ENCODE data around the gene MAFF. TPM values are rescaled to one million over a fixed set of nuclear protein-coding genes. Genes with fewer than 3 reads are reported as not detected.
A peak's percentile ranks its signal among the peaks of the same experiment; 100 is the strongest.

The MAFF gene
- total RNA-seq, 1 experiment from 2014 or later = 2.6 TPM

GRCh38 chr22:38235240-38235850 lies 33.6 kb downstream of the MAFF start:
- no peak for DNase-seq
- Histone ChIP-seq H3K36me3 (replicated peaks; ENCODE audit: control insufficient read depth, insufficient read depth, low read length) (peaks cover 29% of the 10 kb centered on the region), H3K4me3 (ENCODE audit: insufficient read depth, low read depth, low read length) (no peak overlapping the region), H3K27me3 (ENCODE audit: control insufficient read depth, insufficient read depth, low read length) (no peaks in the 10 kb centered on the region)

GRCh38 chr22:38236786-38237185 lies 35.0 kb downstream of the MAFF start:
- Histone ChIP-seq H3K36me3 (replicated peaks; ENCODE audit: control insufficient read depth, insufficient read depth, low read length) (peaks cover 18% of the 10 kb centered on the region), H3K27me3 (ENCODE audit: control insufficient read depth, insufficient read depth, low read length) (no peaks in the 10 kb centered on the region), H3K4me3 (ENCODE audit: insufficient read depth, low read depth, low read length) (no peak overlapping the region)
- no peak for DNase-seq

- no peak for DNase-seq
- Histone ChIP-seq H3K4me3 (ENCODE audit: insufficient read depth, low read depth, low read length) (no peak overlapping the region), H3K27me3 (ENCODE audit: control insufficient read depth, insufficient read depth, low read length) (no peaks in the 10 kb centered on the region), H3K36me3 (replicated peaks; ENCODE audit: control insufficient read depth, insufficient read depth, low read length) (peaks cover 11% of the 10 kb centered on the region)
Measured at GRCh38 chr22:38238519-38239071, 36.8 kb downstream of the MAFF start.

GRCh38 chr22:38239101-38239761 lies 37.4 kb downstream of the MAFF start:
- DNase-seq = no peak
- Histone ChIP-seq H3K36me3 (replicated peaks; ENCODE audit: control insufficient read depth, insufficient read depth, low read length) (peaks cover 14% of the 10 kb centered on the region), H3K4me3 (ENCODE audit: insufficient read depth, low read depth, low read length) (no peak overlapping the region), H3K27me3 (ENCODE audit: control insufficient read depth, insufficient read depth, low read length) (no peaks in the 10 kb centered on the region)

- Histone ChIP-seq H3K4me3 (ENCODE audit: insufficient read depth, low read depth, low read length) (no peak overlapping the region), H3K36me3 (replicated peaks; ENCODE audit: control insufficient read depth, insufficient read depth, low read length) (peaks cover 7% of the 10 kb centered on the region)
- peak; percentile 91 for DNase-seq
Measured at GRCh38 chr22:38240734-38241252, 39.0 kb downstream of the MAFF start.

GRCh38 chr22:38243007-38243765 lies 41.4 kb downstream of the MAFF start:
- peak; percentile 72 for DNase-seq

More at GRCh38 chr22:38240734-38241252, 39.0 kb downstream of the MAFF start:
- H3K27me3 ChIP-seq (ENCODE audit: control insufficient read depth, insufficient read depth, low read length) = no peaks in the 10 kb centered on the region

GRCh38 chr22:38244106-38244505 lies 42.3 kb downstream of the MAFF start:
- DNase-seq = no peak
- Histone ChIP-seq H3K4me3 (ENCODE audit: insufficient read depth, low read depth, low read length) (no peak overlapping the region), H3K27me3 (ENCODE audit: control insufficient read depth, insufficient read depth, low read length) (no peaks in the 10 kb centered on the region), H3K36me3 (replicated peaks; ENCODE audit: control insufficient read depth, insufficient read depth, low read length) (peaks cover 15% of the 10 kb centered on the region)

More at GRCh38 chr22:38243007-38243765, 41.4 kb downstream of the MAFF start:
- H3K4me3 ChIP-seq (ENCODE audit: insufficient read depth, low read depth, low read length) = no peak overlapping the region
- H3K27me3 ChIP-seq (ENCODE audit: control insufficient read depth, insufficient read depth, low read length) = no peaks in the 10 kb centered on the region
- H3K36me3 ChIP-seq (replicated peaks; ENCODE audit: control insufficient read depth, insufficient read depth, low read length) = peaks cover 15% of the 10 kb centered on the region

GRCh38 chr22:38246046-38246658 lies 44.4 kb downstream of the MAFF start:
- no peak overlapping the region for H3K4me3 ChIP-seq (ENCODE audit: insufficient read depth, low read depth, low read length)
- DNase-seq = no peak
- H3K36me3 ChIP-seq (replicated peaks; ENCODE audit: control insufficient read depth, insufficient read depth, low read length) = peaks cover 15% of the 10 kb centered on the region
- H3K27me3 ChIP-seq (ENCODE audit: control insufficient read depth, insufficient read depth, low read length) = no peaks in the 10 kb centered on the region

- DNase-seq = no peak
- Histone ChIP-seq H3K36me3 (replicated peaks; ENCODE audit: control insufficient read depth, insufficient read depth, low read length) (peaks cover 15% of the 10 kb centered on the region), H3K4me3 (ENCODE audit: insufficient read depth, low read depth, low read length) (no peak overlapping the region), H3K27me3 (ENCODE audit: control insufficient read depth, insufficient read depth, low read length) (no peaks in the 10 kb centered on the region)
Measured at GRCh38 chr22:38246692-38247091, 44.9 kb downstream of the MAFF start.

GRCh38 chr22:38247713-38248112 lies 45.9 kb downstream of the MAFF start:
- DNase-seq = no peak
- Histone ChIP-seq H3K27me3 (ENCODE audit: control insufficient read depth, insufficient read depth, low read length) (no peaks in the 10 kb centered on the region), H3K4me3 (ENCODE audit: insufficient read depth, low read depth, low read length) (no peak overlapping the region), H3K36me3 (replicated peaks; ENCODE audit: control insufficient read depth, insufficient read depth, low read length) (peaks cover 15% of the 10 kb centered on the region)

GRCh38 chr22:38248280-38248679 lies 46.5 kb downstream of the MAFF start:
- no peak for DNase-seq
- peaks cover 15% of the 10 kb centered on the region for H3K36me3 ChIP-seq (replicated peaks; ENCODE audit: control insufficient read depth, insufficient read depth, low read length)
- no peak overlapping the region for H3K4me3 ChIP-seq (ENCODE audit: insufficient read depth, low read depth, low read length)
- no peaks in the 10 kb centered on the region for H3K27me3 ChIP-seq (ENCODE audit: control insufficient read depth, insufficient read depth, low read length)

GRCh38 chr22:38249301-38249700 lies 47.5 kb downstream of the MAFF start:
- H3K4me3 ChIP-seq (ENCODE audit: insufficient read depth, low read depth, low read length) = no peak overlapping the region
- peaks cover 12% of the 10 kb centered on the region for H3K36me3 ChIP-seq (replicated peaks; ENCODE audit: control insufficient read depth, insufficient read depth, low read length)
- DNase-seq = no peak
- no peaks in the 10 kb centered on the region for H3K27me3 ChIP-seq (ENCODE audit: control insufficient read depth, insufficient read depth, low read length)

- no peak overlapping the region for H3K4me3 ChIP-seq (ENCODE audit: insufficient read depth, low read depth, low read length)
- peaks cover 10% of the 10 kb centered on the region for H3K36me3 ChIP-seq (replicated peaks; ENCODE audit: control insufficient read depth, insufficient read depth, low read length)
- DNase-seq = no peak
- no peaks in the 10 kb centered on the region for H3K27me3 ChIP-seq (ENCODE audit: control insufficient read depth, insufficient read depth, low read length)
Measured at GRCh38 chr22:38249803-38250642, 48.2 kb downstream of the MAFF start.
